Skeletal muscle cell (primary cell): ENCODE measurements around the gene NFATC4.
A peak's percentile ranks its signal among the peaks of the same experiment; 100 is the strongest.

Experiments
- DNase-seq: peaks from one replicate; pipeline ENCODE4 v3.0.0-alpha.2; 2010; ENCODE audit warnings: low read depth
- H3K4me3 ChIP-seq: 2 replicates; pipeline ENCODE4 v1.5.1; 2011; ENCODE audit warnings: low read depth, mild to moderate bottlenecking, control low read depth, low read length, moderate library complexity

NFATC4 gene

DNA sequence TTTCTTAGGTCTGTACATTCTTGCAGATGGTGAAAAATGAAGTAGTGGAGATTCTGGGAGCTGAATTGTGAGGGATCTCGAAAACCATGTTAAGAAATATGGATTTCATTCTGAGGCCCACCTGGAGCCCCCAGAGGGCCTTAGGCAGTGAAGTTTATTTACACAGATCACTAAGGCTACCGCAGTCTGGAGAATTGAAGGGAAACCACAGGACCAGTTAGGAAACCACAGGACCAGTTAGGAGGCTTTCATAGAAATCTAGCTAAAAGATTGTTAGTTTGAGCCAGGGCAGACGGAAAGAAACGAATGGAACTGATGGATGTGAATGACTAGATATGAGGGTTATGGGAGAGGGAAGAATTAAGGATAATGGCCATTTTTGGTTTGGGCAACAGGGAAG lies 54.3 kb downstream of the NFATC4 start:
- no peak for DNase-seq
- no peak overlapping the region for H3K4me3 ChIP-seq

DNA sequence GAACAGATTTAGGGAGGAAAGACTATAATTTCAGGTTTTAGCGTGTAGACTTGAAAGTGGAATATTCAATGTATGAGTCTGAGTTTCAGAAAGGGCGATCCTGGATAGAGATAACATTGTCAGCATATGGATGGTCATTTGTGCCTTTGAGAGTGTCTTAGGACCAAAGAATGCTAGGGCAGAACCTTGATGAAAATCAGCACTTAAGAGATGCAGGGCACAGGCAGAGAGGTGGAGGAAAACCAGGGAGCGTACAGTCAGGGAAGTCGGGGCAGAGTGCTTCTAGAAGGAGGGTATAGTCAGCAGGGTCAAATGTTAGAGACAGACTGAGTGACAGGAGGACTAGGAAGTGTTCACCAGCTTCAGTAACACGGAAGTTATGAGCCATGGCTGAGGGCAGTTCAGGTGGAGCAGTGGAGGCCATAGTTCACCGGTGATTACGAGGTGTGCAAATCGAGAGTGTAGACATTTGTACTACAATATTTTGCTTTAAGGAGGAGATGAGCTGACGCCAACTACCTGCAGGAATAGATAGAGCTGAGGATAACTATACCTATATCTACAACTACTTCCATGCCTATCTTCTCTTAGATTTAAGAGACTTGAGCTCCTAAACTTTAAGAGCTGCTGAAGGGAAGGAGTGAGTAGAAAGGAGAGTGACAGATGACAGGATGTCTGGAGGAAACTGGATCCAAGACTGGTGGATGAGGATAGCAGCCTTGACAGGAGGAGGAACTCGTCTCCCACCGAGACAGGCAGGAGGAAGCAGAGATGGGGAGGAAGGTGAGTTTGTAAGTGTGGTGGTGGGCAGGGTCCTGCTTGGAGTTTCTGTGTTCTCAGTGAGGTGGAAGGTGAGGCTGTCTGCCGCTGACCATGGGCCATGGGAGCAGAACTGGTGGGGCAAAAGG lies 55.0 kb downstream of the NFATC4 start:
- DNase-seq = no peak
- H3K4me3 ChIP-seq = no peak overlapping the region

DNA sequence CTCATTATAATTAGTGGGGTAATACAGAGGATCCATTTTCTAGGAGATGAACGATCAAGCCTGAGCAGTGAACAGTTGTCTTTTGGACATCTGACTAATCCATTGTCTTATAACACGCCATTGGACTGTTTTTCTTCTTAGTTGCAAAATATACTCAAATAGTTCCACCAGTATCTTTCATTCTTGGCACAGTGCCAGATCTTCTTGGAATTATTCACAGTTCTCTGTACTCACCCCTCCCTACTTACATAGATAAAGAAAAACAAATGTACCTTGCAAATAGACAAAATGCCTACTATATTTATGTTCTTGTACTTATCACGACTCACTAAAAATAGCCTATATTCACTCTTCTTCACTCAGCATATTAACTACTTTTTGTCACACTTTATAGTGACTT lies 57.7 kb downstream of the NFATC4 start:
- peak; percentile 67 for DNase-seq

DNA sequence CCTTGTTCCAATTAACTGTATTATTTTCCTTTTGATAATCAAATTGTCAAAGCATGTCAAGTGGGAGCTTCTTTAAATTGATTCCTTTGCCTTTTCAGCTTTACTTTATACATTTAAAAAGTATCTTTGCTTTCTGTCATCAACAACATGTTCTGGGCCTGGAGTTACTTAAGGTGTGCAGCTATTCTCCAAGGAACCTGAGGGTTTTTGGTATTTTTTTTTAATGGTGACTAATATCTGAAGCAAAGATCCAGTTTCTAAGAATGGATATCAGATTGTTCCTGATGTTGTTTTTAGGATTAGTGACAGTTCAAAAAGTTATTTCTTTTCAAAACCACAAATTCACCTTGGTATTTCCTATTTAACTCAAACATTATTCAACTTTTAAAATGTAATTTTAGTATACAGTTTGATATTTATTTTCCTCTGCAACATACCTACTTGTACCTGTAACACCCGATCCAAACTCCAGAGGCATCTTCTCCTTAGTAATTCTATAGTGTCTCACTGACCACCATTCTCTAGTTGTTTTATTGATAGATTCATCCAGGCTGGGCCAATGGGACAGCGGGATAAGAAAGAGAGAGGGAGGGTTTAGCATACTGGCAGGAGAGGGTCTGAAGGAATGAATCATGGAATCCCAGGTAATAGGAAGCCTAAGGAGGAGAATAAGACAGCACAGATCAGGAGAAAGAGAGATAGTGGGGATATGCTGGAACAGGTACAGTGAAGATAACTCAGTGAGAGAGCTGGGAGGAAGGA lies 58.3 kb downstream of the NFATC4 start:
- DNase-seq = no peak
- H3K4me3 ChIP-seq = no peak overlapping the region

More for the DNA sequence above, 57.7 kb downstream of the NFATC4 start:
- no peak overlapping the region for H3K4me3 ChIP-seq

DNA sequence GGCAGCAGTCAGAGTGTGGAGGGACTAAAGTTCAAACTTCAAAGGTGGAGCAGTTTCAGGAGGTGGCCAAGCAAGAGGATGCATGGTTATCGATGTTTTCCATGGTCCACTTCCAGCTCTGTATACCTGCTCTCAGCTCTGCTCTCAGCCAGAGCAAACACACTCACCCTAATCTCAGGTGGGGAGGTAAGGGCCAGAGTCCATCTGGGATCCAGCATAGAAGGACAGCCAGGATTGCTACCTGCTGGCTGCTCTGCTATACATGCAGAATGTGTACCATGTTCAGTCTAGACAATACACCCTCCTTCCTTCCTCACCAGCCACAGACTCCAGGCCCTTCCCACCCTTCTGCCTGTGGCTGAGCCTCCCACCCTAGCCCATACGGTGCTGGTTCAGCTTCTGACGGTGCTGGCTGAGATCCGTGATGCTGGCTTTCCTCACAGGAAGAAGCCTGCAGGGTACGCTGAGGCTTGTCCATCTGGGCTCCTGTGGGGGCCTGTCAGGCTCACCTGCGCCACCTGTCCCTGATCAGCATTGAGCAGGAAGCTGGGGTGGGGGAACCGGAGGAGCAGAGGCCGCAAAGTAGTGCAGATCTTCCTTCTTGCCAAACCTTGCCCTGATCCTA lies 59.0 kb downstream of the NFATC4 start:
- no peak for DNase-seq
- H3K4me3 ChIP-seq = no peak overlapping the region

DNA sequence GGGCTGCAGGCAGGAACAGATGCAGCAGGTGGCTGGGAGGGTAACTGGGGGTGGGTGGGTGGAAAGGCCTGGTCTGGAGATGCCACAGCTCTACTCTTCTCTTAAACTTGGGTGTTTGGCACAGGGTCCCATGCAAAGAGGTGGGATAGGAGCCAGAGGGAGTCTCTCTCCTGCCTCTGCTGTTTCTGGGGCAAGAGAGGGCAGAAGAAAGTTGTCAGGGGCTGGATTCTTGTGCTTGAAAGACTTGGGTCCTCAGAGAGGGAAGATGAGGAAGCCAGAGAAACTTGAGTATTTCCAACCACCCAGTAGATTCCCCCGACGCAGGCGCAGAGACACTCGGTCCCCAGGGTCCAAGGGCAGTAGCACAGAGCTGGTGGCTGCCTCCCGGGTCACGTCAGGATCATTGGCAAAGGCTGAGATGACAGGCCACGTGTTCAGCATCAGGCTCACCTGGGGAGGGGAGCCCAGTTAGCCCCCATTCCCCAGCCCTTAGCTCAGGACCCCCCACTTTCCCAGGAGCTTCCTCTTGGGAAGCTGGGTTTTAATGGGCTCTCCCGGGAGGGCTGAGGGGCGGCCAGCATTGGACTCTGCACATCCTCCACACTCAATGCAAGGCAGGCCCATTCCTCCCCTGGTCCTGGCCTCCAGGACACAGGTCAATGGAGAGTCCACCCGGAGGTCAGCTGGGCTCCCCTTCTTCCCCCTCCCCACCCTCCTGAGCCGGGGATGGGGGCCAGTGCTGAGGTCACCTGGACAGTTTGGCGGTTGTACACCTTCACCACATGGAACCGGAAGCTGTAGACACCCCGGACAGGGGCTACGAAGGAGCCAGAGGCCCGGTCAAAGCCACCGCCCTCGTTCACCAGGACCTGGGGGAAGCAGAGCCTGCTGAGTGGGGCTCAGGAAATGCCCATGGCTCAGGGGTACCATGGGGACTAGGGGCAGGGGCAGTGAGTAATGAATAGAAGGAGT lies 59.8 kb downstream of the NFATC4 start:
- no peak for DNase-seq
- H3K4me3 ChIP-seq = no peak overlapping the region

DNA sequence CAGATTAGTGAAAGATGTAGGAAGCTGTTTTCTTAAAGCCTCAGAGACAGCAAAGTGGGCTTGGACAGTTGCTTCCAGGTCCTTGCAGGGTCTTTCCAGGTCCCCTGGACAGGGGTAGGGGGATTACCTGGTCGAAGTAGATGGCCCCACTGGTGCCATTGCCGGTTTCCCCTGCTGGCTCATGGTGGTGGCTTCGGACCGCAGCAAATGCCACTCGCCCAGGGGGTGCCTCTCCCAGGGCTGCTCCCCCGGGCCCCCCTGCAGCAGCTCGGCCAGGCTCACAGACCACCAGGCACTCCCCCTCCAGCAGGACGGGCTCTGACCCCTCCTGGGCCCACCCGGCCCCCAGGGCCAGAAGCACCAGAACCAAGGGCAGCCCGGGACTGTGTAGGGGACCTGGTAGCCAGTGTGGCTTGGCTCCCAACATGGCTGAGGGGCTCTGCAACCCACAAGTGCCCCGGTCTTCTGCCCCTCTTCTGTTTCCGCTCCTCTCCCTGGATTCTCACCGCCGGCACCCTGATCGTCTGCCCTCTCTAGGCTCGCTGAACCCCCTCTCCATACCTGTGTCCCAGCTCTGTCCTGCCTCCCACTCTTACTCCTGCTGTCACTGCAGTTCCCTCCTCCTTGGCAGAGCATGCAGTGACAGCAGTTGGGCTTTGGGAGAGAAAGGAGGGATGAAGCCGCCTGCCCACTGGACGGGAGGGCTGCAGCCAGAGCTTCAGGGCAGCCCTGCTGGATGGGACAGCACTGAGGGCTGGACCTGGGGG lies 60.8 kb downstream of the NFATC4 start:
- no peak overlapping the region for H3K4me3 ChIP-seq
- DNase-seq = no peak
